ENCODE results near the gene YBX1.
"Not testable (repeated sequence)": the region's sequence is repeated elsewhere in the genome, so short reads cannot be mapped to it uniquely, and the experiment has no call there.

The YBX1 gene

GRCh38 chr1:42690477-42691156, 8.4 kb downstream of the YBX1 start:
- DNase-seq = no peak

DNA sequence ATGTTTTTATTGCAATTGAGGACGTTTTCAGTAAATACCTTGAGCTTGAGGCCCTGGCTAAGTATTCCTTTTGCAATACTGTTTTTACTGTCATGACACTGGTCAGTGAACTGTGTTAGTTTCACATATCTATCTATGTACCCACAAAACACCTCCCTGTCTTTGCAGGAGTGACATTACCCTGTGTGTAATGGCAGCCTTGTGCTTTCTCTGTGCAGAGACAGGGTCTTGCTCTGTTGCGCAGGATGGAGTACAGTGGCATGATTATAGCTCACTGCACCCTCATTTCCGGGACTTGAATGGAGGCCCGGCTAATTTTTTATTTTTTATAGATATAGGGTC, 8.9 kb downstream of the YBX1 start:
- DNase-seq = no peak

- DNase-seq = no peak
These were observed 10.2 kb downstream of the YBX1 start for GRCh38 chr1:42692461-42692860.

GRCh38 chr1:42692911-42693310, 10.7 kb downstream of the YBX1 start:
- no peak for DNase-seq

- no peak for DNase-seq
These were observed 16.0 kb downstream of the YBX1 start for GRCh38 chr1:42698081-42698813.

GRCh38 chr1:42700006-42700405, 17.8 kb downstream of the YBX1 start:
- DNase-seq = no peak

DNA sequence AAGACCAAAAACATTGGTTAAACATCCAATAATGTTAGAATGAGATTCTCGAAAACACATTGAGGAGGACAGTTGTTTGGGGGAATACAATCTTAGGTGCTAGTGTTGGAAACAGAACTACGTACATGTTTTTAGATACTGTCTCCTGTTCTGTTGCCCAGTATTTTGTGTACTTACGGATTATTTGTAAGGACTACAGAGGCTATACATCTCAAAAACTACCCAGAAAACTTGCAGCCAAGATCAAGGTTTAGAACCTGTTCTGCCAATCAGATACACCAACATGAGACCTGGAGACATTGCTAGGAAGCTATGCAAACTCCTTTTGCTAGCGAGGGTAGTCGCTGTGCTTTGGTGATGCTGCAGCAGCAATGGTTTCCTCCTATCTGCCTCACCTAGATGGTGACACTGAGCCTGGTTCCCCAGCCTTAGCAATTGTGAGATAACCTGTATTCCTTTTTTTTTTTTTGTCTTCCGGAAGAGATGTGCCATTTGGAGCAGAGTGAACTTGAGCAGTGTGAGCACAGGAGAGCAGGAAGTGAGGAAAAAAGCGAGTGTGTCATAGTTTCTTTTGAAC, 21.8 kb downstream of the YBX1 start:
- no peak for DNase-seq

DNA sequence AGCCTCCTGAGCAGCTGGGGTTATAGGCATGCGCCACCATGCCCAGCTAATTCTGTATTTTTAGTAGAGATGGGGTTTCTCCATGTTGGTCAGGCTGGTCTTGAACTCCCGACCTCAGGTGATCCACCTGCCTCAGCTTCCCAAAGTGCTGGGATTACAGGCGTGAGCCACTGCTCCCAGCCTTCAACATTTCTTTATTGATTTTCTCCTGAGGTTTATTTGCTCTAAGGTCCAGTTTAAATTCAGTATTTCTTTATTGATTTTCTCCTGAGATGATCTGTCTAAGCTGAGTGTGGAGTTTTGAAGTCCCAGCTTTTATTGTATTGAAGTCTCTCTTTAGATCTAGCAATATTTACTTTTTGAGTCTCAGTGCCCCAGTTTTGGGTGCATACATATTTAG, 30.6 kb downstream of the YBX1 start:
- DNase-seq = not testable (repeated sequence)

- no peak for DNase-seq
These were observed 31.1 kb downstream of the YBX1 start for GRCh38 chr1:42713293-42713692.

GRCh38 chr1:42714441-42714840, 32.2 kb downstream of the YBX1 start:
- DNase-seq = not testable (repeated sequence)

GRCh38 chr1:42720868-42721267, 38.6 kb downstream of the YBX1 start:
- DNase-seq = no peak

DNA sequence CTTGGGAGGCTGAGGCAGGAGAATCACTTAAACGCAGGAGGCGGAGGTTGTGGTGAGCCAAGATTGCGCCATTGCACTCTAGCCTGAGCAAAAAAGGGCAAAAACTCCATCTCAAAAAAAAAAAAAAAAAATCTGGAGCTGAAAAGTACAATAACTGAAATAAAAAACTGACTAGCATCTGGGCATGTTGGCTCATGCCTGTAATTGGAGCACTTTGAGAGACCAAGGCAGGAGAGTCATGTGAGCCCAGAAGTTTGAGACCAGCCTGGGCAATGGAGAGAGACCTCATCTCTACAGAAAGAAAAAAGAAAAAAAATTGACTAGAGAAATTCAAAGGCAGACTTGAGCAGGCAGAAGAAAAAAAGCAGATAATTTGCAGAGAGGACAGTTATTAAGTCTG, 39.7 kb downstream of the YBX1 start:
- DNase-seq = no peak

GRCh38 chr1:42722403-42722802, 40.2 kb downstream of the YBX1 start:
- not testable (repeated sequence) for DNase-seq

DNA sequence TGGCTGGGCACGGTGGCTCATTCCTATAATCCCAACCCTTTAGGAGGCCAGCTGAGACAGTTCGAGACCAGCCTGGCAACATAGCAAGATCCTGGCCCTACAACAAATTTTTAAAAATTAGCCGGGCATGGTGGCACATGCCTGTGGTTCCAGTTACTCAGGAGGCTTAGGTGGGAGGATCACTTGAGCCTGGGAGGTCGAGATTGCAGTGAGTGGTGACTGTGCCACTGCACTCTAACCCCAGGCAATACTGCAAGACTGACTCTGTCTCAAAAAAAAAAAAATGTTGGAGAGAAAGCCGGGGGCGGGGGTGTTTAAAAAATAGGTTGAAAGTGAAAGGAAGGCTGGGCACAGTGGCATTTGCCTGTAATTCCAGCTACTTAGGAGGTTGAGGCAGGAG, 41.3 kb downstream of the YBX1 start:
- no peak for DNase-seq

GRCh38 chr1:42725820-42726219, 43.6 kb downstream of the YBX1 start:
- not testable (repeated sequence) for DNase-seq

GRCh38 chr1:42730002-42730401, 47.8 kb downstream of the YBX1 start:
- DNase-seq = no peak

GRCh38 chr1:42730988-42731387, 48.8 kb downstream of the YBX1 start:
- peak; percentile 22 for DNase-seq

DNA sequence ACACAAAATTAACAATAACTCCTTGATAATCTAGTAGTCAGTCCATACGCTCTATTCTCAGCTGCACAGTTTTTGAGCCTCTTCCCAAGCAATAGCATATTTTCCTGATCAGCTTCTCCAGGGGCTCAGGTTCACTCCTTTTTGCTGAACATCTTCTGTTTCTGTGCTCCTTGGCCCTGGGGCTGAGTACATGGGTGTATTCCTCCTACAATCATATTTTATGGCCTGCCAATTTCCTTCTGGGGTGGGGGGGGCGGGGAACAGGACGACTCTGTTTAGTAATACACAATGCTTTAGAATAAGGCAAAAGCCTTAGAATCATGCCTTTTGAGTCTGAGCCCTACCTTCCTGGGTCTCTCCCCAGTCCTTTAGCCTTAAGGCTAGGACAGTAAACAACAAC, 49.4 kb downstream of the YBX1 start:
- DNase-seq = no peak

DNA sequence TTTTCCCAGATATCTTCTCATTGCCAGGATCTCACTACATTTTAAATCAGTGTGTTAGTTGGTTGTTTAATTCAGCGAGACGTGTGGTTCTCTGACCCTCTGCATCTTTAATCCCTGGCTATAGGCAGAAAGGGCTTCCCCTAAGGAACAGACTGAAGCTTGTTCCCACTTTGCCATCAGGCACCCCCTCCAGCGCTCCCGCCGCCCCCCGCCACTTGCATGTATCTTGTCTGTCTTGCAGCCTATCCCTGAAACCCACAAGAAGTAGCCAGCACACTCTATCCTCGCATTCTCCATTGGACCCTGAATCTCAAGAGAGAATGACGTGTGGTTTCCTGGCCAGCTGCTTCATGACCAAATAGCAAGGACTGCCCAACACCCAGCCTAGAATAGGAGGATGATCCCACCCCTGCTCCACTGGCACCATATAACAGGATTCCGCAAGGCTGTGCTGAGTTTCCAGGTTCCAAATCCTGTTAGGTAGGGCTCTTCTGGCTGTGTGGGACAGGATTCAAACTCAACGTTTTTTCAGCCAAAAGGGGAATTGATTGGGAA, 50.0 kb downstream of the YBX1 start:
- DNase-seq = no peak

- no peak for DNase-seq
These were observed 51.4 kb downstream of the YBX1 start for GRCh38 chr1:42733415-42734200.

DNA sequence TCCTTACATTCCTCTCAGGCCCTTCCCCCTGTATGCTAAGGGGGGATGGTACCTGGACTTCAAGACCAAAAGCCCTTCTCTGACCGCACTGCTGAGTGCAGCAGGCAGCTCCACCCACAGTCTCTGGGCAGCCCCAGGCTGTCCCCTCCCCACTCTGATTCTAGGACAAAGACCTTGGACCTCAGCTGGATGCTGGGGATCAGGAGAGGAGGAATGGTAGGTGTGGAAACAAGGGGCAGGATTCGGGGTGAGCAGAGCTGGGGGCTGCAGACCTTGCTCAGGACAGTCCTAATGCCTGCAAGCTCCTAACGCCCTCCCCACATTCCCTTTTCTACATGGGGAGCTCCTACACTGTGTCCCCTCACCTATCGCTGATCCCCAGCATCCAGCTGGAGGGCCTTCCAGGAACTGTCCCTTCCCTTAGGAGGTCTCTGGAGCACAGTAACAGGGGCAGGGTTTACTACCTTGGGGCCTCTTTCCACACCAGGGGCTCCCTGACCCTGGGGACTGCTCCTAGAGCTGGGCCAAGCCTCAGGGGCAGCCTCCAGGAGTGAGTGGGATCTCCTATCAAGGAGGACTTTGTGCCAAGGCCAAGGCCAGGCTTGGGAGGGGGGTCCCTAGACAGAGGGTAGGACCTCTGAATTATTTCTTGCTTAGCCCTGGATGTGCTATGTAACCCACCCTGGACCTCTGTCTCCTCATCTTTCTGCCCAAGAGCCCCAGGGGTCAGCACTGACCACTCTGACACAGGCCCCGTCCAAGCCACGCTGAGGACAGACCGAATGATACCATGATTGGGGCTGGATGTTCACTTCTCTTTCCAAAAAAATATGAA, 52.2 kb downstream of the YBX1 start:
- DNase-seq = no peak

DNA sequence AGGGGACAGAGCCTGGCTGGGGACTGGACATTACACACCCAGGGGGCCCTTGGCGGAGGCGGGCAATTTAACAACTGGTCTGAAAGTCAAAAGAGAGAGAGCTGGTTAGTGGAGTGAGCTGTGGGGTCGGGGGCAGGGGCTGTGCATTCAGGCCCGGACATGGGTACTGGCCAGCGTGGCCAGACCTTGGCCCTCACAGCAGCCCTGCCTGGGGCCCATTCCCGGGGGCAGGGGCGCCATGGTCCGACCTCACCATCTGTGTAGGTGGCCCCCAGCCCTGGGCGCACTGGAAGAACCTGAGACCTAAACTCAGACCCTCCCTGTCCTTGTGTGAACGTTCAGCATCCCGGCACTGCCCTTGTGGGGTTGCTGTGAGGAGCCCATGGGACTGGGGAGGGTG, 52.8 kb downstream of the YBX1 start:
- DNase-seq = no peak

Data from CD4-positive, alpha-beta T cell treated with Interleukin-12 subunit alpha and Interleukin-12 subunit beta, for 1 hour (primary cell).